Measurements from ENCODE around the gene ZBTB8B. TPM values are rescaled to one million over a fixed set of nuclear protein-coding genes. Genes with fewer than 3 reads are reported as not detected.

Gene ZBTB8B
- total RNA-seq, 1 experiment from 2014 or later, result 1.9 TPM

DNA sequence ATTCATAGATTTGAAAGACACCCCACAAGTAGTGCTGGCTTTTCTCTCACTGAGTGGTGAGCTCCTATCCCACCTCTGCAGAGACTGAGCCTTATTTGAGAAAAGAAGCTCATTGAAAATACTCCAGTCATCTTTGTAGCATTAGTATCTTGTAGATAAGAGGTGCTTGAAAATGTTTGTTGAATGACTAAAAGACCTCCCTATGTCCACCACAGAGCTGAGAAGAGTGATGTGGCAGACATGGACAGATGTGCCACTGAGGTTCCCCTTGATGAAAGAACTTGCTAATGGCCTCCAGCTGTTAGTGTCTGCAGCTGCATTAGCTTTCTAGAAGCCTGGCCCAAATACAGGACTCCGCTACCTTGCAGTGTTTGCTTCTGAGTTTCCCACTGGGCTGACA, 45.1 kb downstream of the ZBTB8B start:
- Mint-ChIP-seq H3K27me3 (ENCODE audit: low read depth) (no peaks in the 10 kb centered on the region; the same call in 1 of the 2 replicates), H3K4me3 (no peak overlapping the region), H3K9me3 (0 out of 5 replicates have a peak, but pooled peaks cover 0 to 3% of the 10 kb centered on the region in 2 experiments), H3K36me3 (ENCODE audit: insufficient read depth in 1 of 3, low read depth in 3 of 3) (no peaks in the 10 kb centered on the region), H3K4me1 (no peaks in the 10 kb centered on the region), H3K27ac (no peak overlapping the region)
- Histone ChIP-seq H3T11ph (ENCODE audit: low read length) (no peak overlapping the region), H3K18ac (ENCODE audit: insufficient read length, low read depth, low read length) (no peak overlapping the region), H3K23ac (ENCODE audit: insufficient read length, low read depth, low read length) (no peak overlapping the region), H3K23me2 (ENCODE audit: insufficient read length, low read depth, low read length, poor library complexity, severe bottlenecking) (no peaks in the 10 kb centered on the region), H3K9ac (ENCODE audit: extremely low read depth, insufficient read length, low read length) (no peak overlapping the region), H2BK15ac (ENCODE audit: low read depth, low read length) (no peak overlapping the region), H2BK5ac (ENCODE audit: insufficient read length, low read length) (no peak overlapping the region), H2AK5ac (ENCODE audit: insufficient read length, low read length) (no peak overlapping the region), H4K8ac (replicated peaks; ENCODE audit: insufficient read length, low read depth, low read length) (no peak overlapping the region), H3K14ac (ENCODE audit: insufficient read depth, low read length) (no peak overlapping the region), H3K4me2 (ENCODE audit: insufficient read depth, insufficient read length, low read length) (no peak overlapping the region), H4K91ac (ENCODE audit: insufficient read length, low read depth, low read length) (no peak overlapping the region), H3K27ac (ENCODE audit: insufficient read length, low read depth, low read length) (no peak overlapping the region), H4K20me1 (ENCODE audit: control insufficient read depth, insufficient read depth, insufficient read length) (no peaks in the 10 kb centered on the region), H3K79me2 (ENCODE audit: insufficient read depth, low read length) (no peaks in the 10 kb centered on the region), H2AFZ (ENCODE audit: low read length) (no peak overlapping the region), H3K4ac (ENCODE audit: low read depth, low read length) (no peak overlapping the region), H3K56ac (ENCODE audit: insufficient read length, low read depth, low read length) (no peak overlapping the region), H4K5ac (ENCODE audit: insufficient read length, low read depth, low read length) (no peak overlapping the region), H2BK120ac (ENCODE audit: low read depth, low read length, poor library complexity, severe bottlenecking) (no peak overlapping the region), H3K79me1 (ENCODE audit: insufficient read depth, low read depth, low read length, poor library complexity, severe bottlenecking) (no peaks in the 10 kb centered on the region), H2BK20ac (ENCODE audit: low read depth, low read length, poor library complexity, severe bottlenecking) (no peak overlapping the region), H3K4me1 (ENCODE audit: insufficient read depth, low read length) (no peaks in the 10 kb centered on the region), H3K27me3 (ENCODE audit: insufficient read depth, low read length) (no peaks in the 10 kb centered on the region), H2BK12ac (ENCODE audit: insufficient read length, low read depth, low read length) (no peak overlapping the region), H3K9me3 (ENCODE audit: control insufficient read depth, low read depth, low read length) (no peaks in the 10 kb centered on the region)
- TF ChIP-seq, protein P1, sequence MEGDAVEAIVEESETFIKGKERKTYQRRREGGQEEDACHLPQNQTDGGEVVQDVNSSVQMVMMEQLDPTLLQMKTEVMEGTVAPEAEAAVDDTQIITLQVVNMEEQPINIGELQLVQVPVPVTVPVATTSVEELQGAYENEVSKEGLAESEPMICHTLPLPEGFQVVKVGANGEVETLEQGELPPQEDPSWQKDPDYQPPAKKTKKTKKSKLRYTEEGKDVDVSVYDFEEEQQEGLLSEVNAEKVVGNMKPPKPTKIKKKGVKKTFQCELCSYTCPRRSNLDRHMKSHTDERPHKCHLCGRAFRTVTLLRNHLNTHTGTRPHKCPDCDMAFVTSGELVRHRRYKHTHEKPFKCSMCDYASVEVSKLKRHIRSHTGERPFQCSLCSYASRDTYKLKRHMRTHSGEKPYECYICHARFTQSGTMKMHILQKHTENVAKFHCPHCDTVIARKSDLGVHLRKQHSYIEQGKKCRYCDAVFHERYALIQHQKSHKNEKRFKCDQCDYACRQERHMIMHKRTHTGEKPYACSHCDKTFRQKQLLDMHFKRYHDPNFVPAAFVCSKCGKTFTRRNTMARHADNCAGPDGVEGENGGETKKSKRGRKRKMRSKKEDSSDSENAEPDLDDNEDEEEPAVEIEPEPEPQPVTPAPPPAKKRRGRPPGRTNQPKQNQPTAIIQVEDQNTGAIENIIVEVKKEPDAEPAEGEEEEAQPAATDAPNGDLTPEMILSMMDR (conservative IDR thresholded peaks at IDR 0.05), result no peak
- no peak for DNase-seq
- WGBS (ENCODE audit: extremely low coverage, insufficient read length, low lambda C conversion rate), result no CpG with 5 or more reads among the region's 1 CpG

Other genes starting within 250 kb of the ZBTB8B start
- 19.5 and 19.7 TPM in 2 replicates for gene TMEM234, start 242.7 kb upstream of the ZBTB8B start, total RNA-seq (2021)
- 222 and 224 TPM in 2 replicates for gene EIF3I, start 242.7 kb upstream of the ZBTB8B start, total RNA-seq (2021)
- 1.5 and 2.1 TPM in 2 replicates for gene FAM167B, start 217.8 kb upstream of the ZBTB8B start, total RNA-seq (2021)
- 37.0 and 37.6 TPM in 2 replicates for gene LCK, start 213.8 kb upstream of the ZBTB8B start, total RNA-seq (2021)
- gene HDAC1, start 173.0 kb upstream of the ZBTB8B start, total RNA-seq (2021), result 162 and 174 TPM in 2 replicates
- 457 and 470 TPM in 2 replicates for gene MARCKSL1, start 128.8 kb upstream of the ZBTB8B start, total RNA-seq (2021)
- gene FAM229A, start 102.6 kb upstream of the ZBTB8B start, total RNA-seq (2021), result 5.6 and 8.3 TPM in 2 replicates
- 1.6 and 2.1 TPM in 2 replicates for gene TSSK3, start 102.5 kb upstream of the ZBTB8B start, total RNA-seq (2021)
- gene BSDC1, start 70.6 kb upstream of the ZBTB8B start, total RNA-seq (2021), result 50.7 and 52.6 TPM in 2 replicates
- 11.1 and 11.3 TPM in 2 replicates for gene ZBTB8A, start 74.4 kb downstream of the ZBTB8B start, total RNA-seq (2021)
- 59.4 and 64.2 TPM in 2 replicates for gene ZBTB8OS, start 185.5 kb downstream of the ZBTB8B start, total RNA-seq (2021)
- 416 and 421 TPM in 2 replicates for gene RBBP4, start 186.1 kb downstream of the ZBTB8B start, total RNA-seq (2021)
- 0.15 TPM in 2 replicates for gene SYNC, start 237.7 kb downstream of the ZBTB8B start, total RNA-seq (2021)

Measured in H9 (cell line).